Endothelial cell of umbilical vein (primary cell): Measurements from ENCODE around the gene ZAR1.

Experiments used
- CTCF ChIP-seq, 2 donors: IDR thresholded peaks; 1 replicate in 1 of 2; 2 replicates in 1 of 2; pipeline ENCODE4 v1.5.1; 2011; ENCODE audit warnings: low read length in 2 of 2, mild to moderate bottlenecking in 2 of 2, moderate library complexity in 2 of 2, control low read depth in 1 of 2, inconsistent platforms in 1 of 2, low read depth in 1 of 2; ENCODE audit not compliant: insufficient read depth in 1 of 2; ENCODE audit errors: extremely low read depth in 1 of 2
- EZH2 ChIP-seq: IDR thresholded peaks from 2 replicates; pipeline ENCODE4 v1.6.1; 2012; ENCODE audit warnings: borderline replicate concordance, low read depth, mild to moderate bottlenecking, moderate library complexity, low read length, inconsistent platforms; ENCODE audit not compliant: severe bottlenecking
- GATA2 ChIP-seq: IDR thresholded peaks from 2 replicates; pipeline ENCODE4 v1.7.0; 2011; ENCODE audit warnings: low read depth, mild to moderate bottlenecking, moderate library complexity, mixed read lengths, low read length; ENCODE audit not compliant: insufficient read length, insufficient read depth
- JUN ChIP-seq: IDR thresholded peaks from 2 replicates; pipeline ENCODE4 v1.6.1; 2011; ENCODE audit warnings: borderline replicate concordance, low read depth; ENCODE audit not compliant: insufficient read length, insufficient read depth
- MAX ChIP-seq: IDR thresholded peaks from 2 replicates; pipeline ENCODE4 v1.6.1; 2011; ENCODE audit not compliant: insufficient read depth, insufficient read length
- POLR2A ChIP-seq: IDR thresholded peaks from 2 replicates; pipeline ENCODE4 v1.6.1; 2012; ENCODE audit warnings: low read depth, mild to moderate bottlenecking, control low read depth, low read length
- POLR2AphosphoS5 ChIP-seq: IDR thresholded peaks from 2 replicates; pipeline ENCODE4 v1.6.1; 2012; ENCODE audit warnings: low read depth, mild to moderate bottlenecking, control low read depth, low read length, moderate library complexity; ENCODE audit not compliant: insufficient read depth

GRCh38 chr4:48539597-48539996 lies 49.5 kb downstream of the ZAR1 start:
- TF ChIP-seq MAX = no peak
- TF ChIP-seq POLR2A = no peak
- TF ChIP-seq EZH2 = no peak
- TF ChIP-seq CTCF (IDR thresholded peaks at IDR 0.05; ENCODE audit: extremely low read depth in 1 of 2, insufficient read depth in 1 of 2, low read depth in 1 of 2, low read length in 2 of 2) = no peak
- TF ChIP-seq JUN = no peak
- no peak for TF ChIP-seq GATA2
- TF ChIP-seq POLR2AphosphoS5 = no peak
